ENCODE data around the gene DENND1B.

The DENND1B gene

DNA sequence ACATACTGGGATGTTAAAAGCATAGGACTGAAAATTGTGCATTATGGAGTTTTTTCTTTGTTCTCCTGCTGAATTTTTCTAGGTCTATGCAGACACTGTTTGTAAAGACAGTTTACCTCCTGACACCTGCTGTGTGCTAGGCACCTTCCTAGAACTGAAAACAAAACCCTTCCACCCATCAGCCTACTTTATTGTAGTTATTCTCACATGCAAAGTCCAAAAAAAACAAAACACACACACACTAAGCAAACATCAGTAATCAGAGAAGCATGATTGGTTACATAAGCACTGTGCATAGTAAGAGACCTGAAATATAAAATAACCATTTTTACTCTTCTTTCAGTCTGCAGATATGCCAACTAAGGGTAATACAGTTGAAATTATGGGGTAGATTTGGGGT lies 312.1 kb downstream of the DENND1B start:
- no peak for DNase-seq

DNA sequence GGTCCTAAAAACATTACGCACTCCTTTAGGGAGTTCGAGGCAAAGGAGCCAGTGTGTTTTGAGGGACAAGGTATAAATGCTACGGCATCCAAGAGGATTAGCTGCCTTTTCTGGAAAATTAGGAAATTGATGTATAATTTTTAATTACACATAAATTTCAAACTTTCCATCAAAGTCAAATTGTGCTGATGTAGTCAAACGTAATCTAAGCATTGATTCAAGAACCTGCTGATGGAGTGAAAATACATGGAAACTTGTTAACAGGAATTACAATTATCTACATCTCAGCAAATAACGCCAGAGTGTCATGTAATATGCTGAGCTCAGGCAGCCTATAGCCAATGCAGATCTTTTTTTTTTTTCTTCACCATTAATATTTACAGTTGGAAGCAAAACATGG lies 312.7 kb downstream of the DENND1B start:
- no peak for DNase-seq

All from hematopoietic multipotent progenitor cell treated with erythropoietin and hydrocortisone succinate and interleukin-3 and kit ligand, for 6 days (in vitro differentiated cells).